Thoracic aorta (tissue), 2 donors: ENCODE results near the gene LRRC49. TPM values are rescaled to one million over a fixed set of nuclear protein-coding genes. Genes with fewer than 3 reads are reported as not detected.

Source experiments
- ATAC-seq: fragments of 150-250 bp; one replicate; pipeline ENCODE4 v1.8.0; 2017; ENCODE audit warnings: low read depth; ENCODE audit not compliant: insufficient number of reproducible peaks, low FRiP score
- DNase-seq: peaks from one replicate; pipeline ENCODE4 v3.0.0-alpha.2; 2020; ENCODE audit warnings: low spot score
- H3K27ac ChIP-seq, 2 donors: fragments of 200-600 bp; sonication (generic); 1 replicate in 1 of 2; 2 replicates in 1 of 2; pipeline ENCODE4 v1.5.1; 2016; ENCODE audit warnings: mild to moderate bottlenecking in 2 of 2, moderate library complexity in 2 of 2
- H3K27me3 ChIP-seq: fragments of 200-600 bp; sonication (generic); replicated peaks from 2 replicates; pipeline ENCODE4 v1.6.0; 2016; ENCODE audit warnings: mild to moderate bottlenecking; ENCODE audit not compliant: insufficient read depth
- H3K36me3 ChIP-seq: fragments of 200-600 bp; sonication (generic); one replicate; pipeline ENCODE4 v1.5.1; 2016
- H3K4me1 ChIP-seq, 2 donors: fragments of 200-600 bp; sonication (generic); 1 replicate in 1 of 2; 2 replicates in 1 of 2; pipeline versions ENCODE4 v1.5.1 to v1.6.0; 2016; ENCODE audit warnings: low read depth in 2 of 2, mild to moderate bottlenecking in 1 of 2; ENCODE audit not compliant: control insufficient read depth in 1 of 2
- H3K4me3 ChIP-seq: fragments of 200-600 bp; sonication (generic); 2 replicates; pipeline ENCODE4 v1.5.1; 2016; ENCODE audit warnings: mild to moderate bottlenecking
- H3K9me3 ChIP-seq: fragments of 200-600 bp; sonication (generic); 2 replicates; pipeline ENCODE4 v1.5.1; 2016
- CTCF ChIP-seq: fragments of 200-600 bp; sonication (generic); IDR thresholded peaks from one replicate; pipeline ENCODE4 v1.5.1; 2019; ENCODE audit warnings: antibody characterized with exemption
- total RNA-seq, 2 donors: library from RNA; depleted of rRNA; stranded (reverse); fragments of >200 nt; gene quantifications; one replicate each; pipeline versions ENCODE4 v1.1.0 to v1.2.3, GENCODE V29; 2016

LRRC49 gene
- total RNA-seq, 2 donors from 2014 or later, result 8.9 to 9.4 TPM

- H3K36me3 ChIP-seq, result no peaks in the 10 kb centered on the region
- no peaks in the 10 kb centered on the region for H3K4me1 ChIP-seq
- H3K9me3 ChIP-seq, result no peaks in the 10 kb centered on the region
- no peak for DNase-seq
- H3K27me3 ChIP-seq, result no peaks in the 10 kb centered on the region
- no peak for ATAC-seq
- no peak overlapping the region for H3K27ac ChIP-seq
- no peak for TF ChIP-seq CTCF
- no peak overlapping the region for H3K4me3 ChIP-seq
Measured at GRCh38 chr15:70880781-70881180, 11.8 kb upstream of the LRRC49 start.

GRCh38 chr15:70882361-70882760 lies 10.3 kb upstream of the LRRC49 start:
- no peak overlapping the region for H3K27ac ChIP-seq
- no peak for DNase-seq
- no peaks in the 10 kb centered on the region for H3K4me1 ChIP-seq
- TF ChIP-seq CTCF, result no peak
- H3K36me3 ChIP-seq, result no peaks in the 10 kb centered on the region
- H3K4me3 ChIP-seq, result no peak overlapping the region
- no peak for ATAC-seq
- H3K9me3 ChIP-seq, result no peaks in the 10 kb centered on the region
- no peaks in the 10 kb centered on the region for H3K27me3 ChIP-seq

DNA sequence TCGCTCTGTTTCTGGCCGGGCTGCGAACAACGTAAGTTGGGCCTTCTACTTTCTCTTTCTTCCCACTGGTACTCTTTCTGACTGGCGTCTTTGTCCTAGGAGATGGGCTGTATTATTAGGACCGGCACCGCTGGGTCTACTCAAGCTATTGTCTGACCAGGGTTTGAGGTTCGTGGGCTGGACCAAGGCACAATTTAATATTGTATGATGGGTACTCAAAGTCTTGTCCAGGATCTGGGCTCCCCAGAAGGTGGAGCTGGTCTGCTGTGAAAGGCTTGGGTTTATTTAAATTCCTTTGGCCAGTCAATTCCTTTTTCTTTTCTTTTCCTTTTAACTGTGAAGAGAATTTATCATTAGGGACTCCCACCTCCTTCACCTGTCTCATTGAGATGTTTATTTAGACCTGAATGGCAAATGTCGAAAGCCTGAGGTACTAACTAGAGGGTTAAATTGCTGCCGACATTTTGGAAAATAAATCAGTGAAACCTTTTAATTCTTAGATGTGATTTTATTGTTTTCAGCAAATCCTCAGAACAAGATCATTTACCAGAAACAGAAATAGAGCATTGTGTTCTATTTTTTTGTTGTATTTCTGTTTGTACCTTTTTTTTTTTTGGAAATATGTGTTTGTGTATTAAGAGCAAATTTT lies 410 bp downstream of the LRRC49 start:
- ATAC-seq (no peak), DNase-seq (no peak)
- Histone ChIP-seq H3K36me3 (no peaks in the 10 kb centered on the region), H3K27ac (peak overlapping the region; percentile 70 to 73), H3K4me1 (peaks cover 3 to 9% of the 10 kb centered on the region in 2 donors), H3K9me3 (no peaks in the 10 kb centered on the region), H3K4me3 (peak overlapping the region; percentile 83), H3K27me3 (no peaks in the 10 kb centered on the region)
- no peak for TF ChIP-seq CTCF

DNA sequence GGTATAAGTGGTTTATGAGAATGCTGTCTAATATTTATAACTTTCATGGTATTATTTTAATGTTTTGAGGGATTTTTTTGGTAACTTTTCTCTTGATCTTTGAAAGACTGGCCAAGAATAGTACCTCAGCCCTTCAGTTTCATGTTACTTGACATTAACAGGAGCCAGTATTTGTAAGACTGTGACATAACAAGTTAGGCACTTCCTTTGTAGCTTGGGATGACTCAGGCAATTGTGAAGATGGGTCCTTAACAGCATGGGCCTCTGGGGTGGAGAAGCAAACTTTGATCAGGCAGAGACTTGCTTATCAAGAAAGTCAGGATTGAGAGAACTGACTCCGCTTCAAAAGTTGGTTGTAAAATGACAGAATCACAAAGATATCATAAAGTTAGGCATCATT lies 9.5 kb downstream of the LRRC49 start:
- H3K4me1 ChIP-seq, result no peaks in the 10 kb centered on the region
- H3K36me3 ChIP-seq, result peaks cover 4% of the 10 kb centered on the region
- no peaks in the 10 kb centered on the region for H3K27me3 ChIP-seq
- H3K9me3 ChIP-seq, result no peaks in the 10 kb centered on the region
- H3K27ac ChIP-seq, result no peak overlapping the region
- no peak overlapping the region for H3K4me3 ChIP-seq
- TF ChIP-seq CTCF, result no peak
- ATAC-seq (no peak), DNase-seq (no peak)

DNA sequence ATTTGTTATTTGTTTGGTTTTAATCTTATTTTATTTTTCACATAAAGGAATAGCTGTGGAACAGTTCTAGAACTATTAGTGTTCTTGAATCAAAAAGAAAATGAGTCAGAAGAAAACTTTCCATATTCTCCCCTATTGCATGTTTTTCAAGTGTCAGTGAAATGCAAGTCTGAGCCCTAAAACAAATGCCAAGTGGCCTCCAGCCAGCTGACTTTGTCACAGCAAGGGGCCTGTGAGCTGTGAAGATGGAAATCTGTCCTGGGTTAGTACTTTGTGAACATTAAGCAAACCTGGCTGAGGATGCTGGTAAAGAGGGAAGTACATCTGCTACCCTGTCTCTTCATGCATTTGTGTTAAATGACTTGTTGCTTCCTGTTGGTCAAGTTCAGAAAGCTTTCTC lies 14.2 kb downstream of the LRRC49 start:
- no peak for DNase-seq
- H3K27me3 ChIP-seq, result no peaks in the 10 kb centered on the region
- no peak for ATAC-seq
- peaks cover 9% of the 10 kb centered on the region for H3K36me3 ChIP-seq
- H3K4me3 ChIP-seq, result no peak overlapping the region
- no peaks in the 10 kb centered on the region for H3K4me1 ChIP-seq
- no peak for TF ChIP-seq CTCF
- H3K9me3 ChIP-seq, result peaks cover 8% of the 10 kb centered on the region
- H3K27ac ChIP-seq, result no peak overlapping the region
